ENCODE results near the gene GCG.

The GCG gene

DNA sequence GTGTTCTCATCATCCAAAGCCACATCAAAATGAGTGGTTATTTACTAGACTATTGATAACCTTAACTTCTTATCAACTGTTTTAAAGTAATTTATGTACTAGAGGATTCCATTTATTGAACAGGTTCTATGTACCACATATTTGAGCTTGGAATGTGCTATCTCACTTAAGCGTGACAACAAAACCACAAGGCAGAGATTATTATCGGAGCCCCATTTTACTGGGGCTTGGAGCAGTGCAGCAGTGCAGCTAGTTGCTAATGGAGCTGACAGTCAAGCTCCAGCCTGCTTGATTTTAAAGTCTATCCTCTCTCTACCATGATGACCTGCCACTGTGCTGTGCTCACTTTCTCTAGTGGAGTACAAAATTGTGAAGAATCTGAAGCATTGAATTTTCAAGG is 24.6 kb downstream of the GCG start:
- Histone ChIP-seq H3K4me3 (ENCODE audit: low read depth, low read length) (no peak overlapping the region), H3K9me3 (ENCODE audit: control insufficient read depth, insufficient read depth, low read depth, low read length) (no peaks in the 10 kb centered on the region), H3K4me1 (ENCODE audit: control insufficient read depth, insufficient read depth, low read length) (no peaks in the 10 kb centered on the region), H3K27ac (ENCODE audit: extremely low read depth, low read depth, low read length) (no peak overlapping the region), H3K36me3 (ENCODE audit: control insufficient read depth in 2 of 2, insufficient read depth in 1 of 2, low read length in 2 of 2) (no peaks in the 10 kb centered on the region)
- POLR2A ChIA-PET: no interaction called here
- TF ChIP-seq ZNF555 (tag by site-specific recombination; conservative IDR thresholded peaks at IDR 0.05): no peak
- CTCF ChIA-PET: interaction anchor here (0.6 to 5.1 kb wide), 6 partner anchors 10 to 579 kb away, joined by 3 to 34 read pairs (median 4); partner anchors contain the start of gene GCA

DNA sequence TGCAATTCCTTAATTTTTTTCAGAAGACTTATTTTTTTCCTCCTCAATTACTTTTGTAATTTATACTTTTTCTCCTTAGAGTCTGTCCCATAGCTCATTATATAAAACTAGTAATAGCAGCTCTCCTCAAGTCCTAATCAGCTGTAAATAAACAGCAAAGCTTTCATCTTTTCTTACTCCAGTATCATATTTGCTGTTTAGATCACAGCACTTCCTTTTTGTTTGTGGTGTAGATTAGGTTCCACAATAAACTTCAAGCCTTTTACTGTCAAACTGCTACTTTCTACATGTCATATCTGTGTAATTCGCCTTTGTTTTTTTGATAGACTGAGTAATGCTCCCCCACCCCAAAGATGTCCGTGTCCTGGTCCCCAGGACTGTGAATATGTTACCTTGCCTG is 25.5 kb downstream of the GCG start:
- no peaks in the 10 kb centered on the region for H3K9me3 ChIP-seq (ENCODE audit: control insufficient read depth, insufficient read depth, low read depth, low read length)
- H3K27ac ChIP-seq (ENCODE audit: extremely low read depth, low read depth, low read length): no peak overlapping the region
- no peak overlapping the region for H3K4me3 ChIP-seq (ENCODE audit: low read depth, low read length)
- ChIA-PET CTCF (interaction anchor here (0.5 to 5.1 kb wide), 7 partner anchors 10 to 539 kb away, joined by 3 to 34 read pairs (median 4); no protein-coding TSS in a partner anchor), POLR2A (no interaction called here)
- H3K36me3 ChIP-seq (ENCODE audit: control insufficient read depth in 2 of 2, insufficient read depth in 1 of 2, low read length in 2 of 2): no peaks in the 10 kb centered on the region
- TF ChIP-seq ZFP41 (tag by site-specific recombination; IDR thresholded peaks at IDR 0.05; ENCODE audit: borderline replicate concordance) (no peak), ZBTB21 (tag by site-specific recombination; IDR thresholded peaks at IDR 0.05) (no peak), SP3 (tag by site-specific recombination; IDR thresholded peaks at IDR 0.05) (no peak), OVOL3 (tag by site-specific recombination; IDR thresholded peaks at IDR 0.05) (no peak)
- TF ChIP-seq, protein P1, sequence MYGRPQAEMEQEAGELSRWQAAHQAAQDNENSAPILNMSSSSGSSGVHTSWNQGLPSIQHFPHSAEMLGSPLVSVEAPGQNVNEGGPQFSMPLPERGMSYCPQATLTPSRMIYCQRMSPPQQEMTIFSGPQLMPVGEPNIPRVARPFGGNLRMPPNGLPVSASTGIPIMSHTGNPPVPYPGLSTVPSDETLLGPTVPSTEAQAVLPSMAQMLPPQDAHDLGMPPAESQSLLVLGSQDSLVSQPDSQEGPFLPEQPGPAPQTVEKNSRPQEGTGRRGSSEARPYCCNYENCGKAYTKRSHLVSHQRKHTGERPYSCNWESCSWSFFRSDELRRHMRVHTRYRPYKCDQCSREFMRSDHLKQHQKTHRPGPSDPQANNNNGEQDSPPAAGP (tag by site-specific recombination; IDR thresholded peaks at IDR 0.05): no peak
- no peaks in the 10 kb centered on the region for H3K4me1 ChIP-seq (ENCODE audit: control insufficient read depth, insufficient read depth, low read length)

DNA sequence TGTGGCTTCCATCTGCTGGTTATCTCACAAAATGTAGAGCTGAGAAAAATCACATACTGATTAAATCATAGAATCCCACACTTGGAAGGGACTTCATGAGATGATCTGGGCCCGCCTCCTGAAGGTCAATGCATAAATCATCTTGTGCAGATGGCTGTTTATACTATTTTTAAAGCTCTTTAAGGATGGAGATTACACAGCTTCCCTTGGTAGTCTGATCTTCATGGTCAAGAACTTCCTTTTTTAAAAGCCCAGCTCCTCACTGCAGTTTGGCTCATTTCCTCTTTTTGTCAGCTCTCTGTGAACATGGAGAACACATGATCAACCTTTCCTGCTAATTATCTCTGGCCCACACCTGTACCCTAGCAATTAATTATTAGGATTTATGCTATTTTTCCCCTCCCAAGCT is 25.9 kb downstream of the GCG start:
- H3K9me3 ChIP-seq (ENCODE audit: control insufficient read depth, insufficient read depth, low read depth, low read length): no peaks in the 10 kb centered on the region
- H3K36me3 ChIP-seq (ENCODE audit: control insufficient read depth in 2 of 2, insufficient read depth in 1 of 2, low read length in 2 of 2): no peaks in the 10 kb centered on the region
- H3K4me1 ChIP-seq (ENCODE audit: control insufficient read depth, insufficient read depth, low read length): no peaks in the 10 kb centered on the region
- no peak overlapping the region for H3K4me3 ChIP-seq (ENCODE audit: low read depth, low read length)
- TF ChIP-seq ZNF221 (tag by site-specific recombination; IDR thresholded peaks at IDR 0.05; ENCODE audit: borderline replicate concordance): no peak
- no peak for TF ChIP-seq ZXDB (tag by site-specific recombination; IDR thresholded peaks at IDR 0.05)
- POLR2A ChIA-PET: no interaction called here
- no peak overlapping the region for H3K27ac ChIP-seq (ENCODE audit: extremely low read depth, low read depth, low read length)
- CTCF ChIA-PET: interaction anchor here (0.5 to 5.1 kb wide), 7 partner anchors 9 to 539 kb away, joined by 3 to 34 read pairs (median 4); no protein-coding TSS in a partner anchor

DNA sequence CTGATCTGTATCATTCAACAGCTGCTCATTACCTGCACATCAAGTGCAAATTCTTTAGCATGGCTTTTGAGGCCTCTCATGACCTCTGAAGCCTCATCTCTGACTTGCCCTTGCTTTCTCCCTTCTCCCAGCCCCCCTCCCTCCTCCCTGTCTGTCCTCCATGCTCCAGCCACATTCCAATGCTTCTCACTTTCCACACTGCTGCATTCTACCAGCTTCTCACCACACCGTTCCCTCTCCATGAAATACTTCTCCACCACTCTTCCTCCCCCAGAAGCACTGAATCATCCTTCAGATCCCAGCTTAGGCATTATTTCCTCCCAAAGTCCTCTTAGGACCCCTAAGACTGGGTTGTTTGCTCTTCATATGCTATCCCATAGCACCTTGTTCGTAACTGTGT is 26.9 kb downstream of the GCG start:
- H3K36me3 ChIP-seq (ENCODE audit: control insufficient read depth in 2 of 2, insufficient read depth in 1 of 2, low read length in 2 of 2): no peaks in the 10 kb centered on the region
- H3K4me1 ChIP-seq (ENCODE audit: control insufficient read depth, insufficient read depth, low read length): no peaks in the 10 kb centered on the region
- CTCF ChIA-PET: interaction anchor here (0.6 to 5.1 kb wide), 16 partner anchors 9 to 902 kb away, joined by 3 to 34 read pairs (median 4); no protein-coding TSS in a partner anchor
- H3K9me3 ChIP-seq (ENCODE audit: control insufficient read depth, insufficient read depth, low read depth, low read length): no peaks in the 10 kb centered on the region
- POLR2A ChIA-PET: no interaction called here
- no peak overlapping the region for H3K27ac ChIP-seq (ENCODE audit: extremely low read depth, low read depth, low read length)
- H3K4me3 ChIP-seq (ENCODE audit: low read depth, low read length): no peak overlapping the region
- no peak for TF ChIP-seq ZNF549 (tag by site-specific recombination; IDR thresholded peaks at IDR 0.05)
- TF ChIP-seq KLF9 (tag by site-specific recombination; IDR thresholded peaks at IDR 0.05; ENCODE audit: low read depth): no peak
- TF ChIP-seq, protein P2, sequence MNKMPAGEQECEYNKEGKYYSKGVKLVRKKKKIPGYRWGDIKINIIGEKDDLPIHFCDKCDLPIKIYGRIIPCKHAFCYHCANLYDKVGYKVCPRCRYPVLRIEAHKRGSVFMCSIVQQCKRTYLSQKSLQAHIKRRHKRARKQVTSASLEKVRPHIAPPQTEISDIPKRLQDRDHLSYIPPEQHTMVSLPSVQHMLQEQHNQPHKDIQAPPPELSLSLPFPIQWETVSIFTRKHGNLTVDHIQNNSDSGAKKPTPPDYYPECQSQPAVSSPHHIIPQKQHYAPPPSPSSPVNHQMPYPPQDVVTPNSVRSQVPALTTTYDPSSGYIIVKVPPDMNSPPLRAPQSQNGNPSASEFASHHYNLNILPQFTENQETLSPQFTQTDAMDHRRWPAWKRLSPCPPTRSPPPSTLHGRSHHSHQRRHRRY (tag by site-specific recombination; IDR thresholded peaks at IDR 0.05): no peak
- TF ChIP-seq ZNF544 (tag by site-specific recombination; IDR thresholded peaks at IDR 0.05): no peak
- TF ChIP-seq OVOL3 (tag by site-specific recombination; IDR thresholded peaks at IDR 0.05): no peak
- no peak for TF ChIP-seq ZBTB20 (tag by site-specific recombination; IDR thresholded peaks at IDR 0.05)
- TF ChIP-seq KLF7 (tag by site-specific recombination; IDR thresholded peaks at IDR 0.05; ENCODE audit: borderline replicate concordance): no peak
- TF ChIP-seq ZNF423 (tag by site-specific recombination; IDR thresholded peaks at IDR 0.05): no peak
- no peak for TF ChIP-seq ZNF211 (tag by site-specific recombination; IDR thresholded peaks at IDR 0.05; ENCODE audit: low read depth)
- no peak for TF ChIP-seq ZNF274 (IDR thresholded peaks at IDR 0.05; ENCODE audit: low read length)
- TF ChIP-seq ZNF274 (tag by site-specific recombination; IDR thresholded peaks at IDR 0.05; ENCODE audit: borderline replicate concordance): no peak
- TF ChIP-seq, protein P3, sequence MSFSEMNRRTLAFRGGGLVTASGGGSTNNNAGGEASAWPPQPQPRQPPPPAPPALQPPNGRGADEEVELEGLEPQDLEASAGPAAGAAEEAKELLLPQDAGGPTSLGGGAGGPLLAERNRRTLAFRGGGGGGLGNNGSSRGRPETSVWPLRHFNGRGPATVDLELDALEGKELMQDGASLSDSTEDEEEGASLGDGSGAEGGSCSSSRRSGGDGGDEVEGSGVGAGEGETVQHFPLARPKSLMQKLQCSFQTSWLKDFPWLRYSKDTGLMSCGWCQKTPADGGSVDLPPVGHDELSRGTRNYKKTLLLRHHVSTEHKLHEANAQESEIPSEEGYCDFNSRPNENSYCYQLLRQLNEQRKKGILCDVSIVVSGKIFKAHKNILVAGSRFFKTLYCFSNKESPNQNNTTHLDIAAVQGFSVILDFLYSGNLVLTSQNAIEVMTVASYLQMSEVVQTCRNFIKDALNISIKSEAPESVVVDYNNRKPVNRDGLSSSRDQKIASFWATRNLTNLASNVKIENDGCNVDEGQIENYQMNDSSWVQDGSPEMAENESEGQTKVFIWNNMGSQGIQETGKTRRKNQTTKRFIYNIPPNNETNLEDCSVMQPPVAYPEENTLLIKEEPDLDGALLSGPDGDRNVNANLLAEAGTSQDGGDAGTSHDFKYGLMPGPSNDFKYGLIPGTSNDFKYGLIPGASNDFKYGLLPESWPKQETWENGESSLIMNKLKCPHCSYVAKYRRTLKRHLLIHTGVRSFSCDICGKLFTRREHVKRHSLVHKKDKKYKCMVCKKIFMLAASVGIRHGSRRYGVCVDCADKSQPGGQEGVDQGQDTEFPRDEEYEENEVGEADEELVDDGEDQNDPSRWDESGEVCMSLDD (tag by site-specific recombination; IDR thresholded peaks at IDR 0.05): no peak
- TF ChIP-seq ZNF561 (tag by site-specific recombination; IDR thresholded peaks at IDR 0.05; ENCODE audit: borderline replicate concordance): no peak
- TF ChIP-seq, protein P4, sequence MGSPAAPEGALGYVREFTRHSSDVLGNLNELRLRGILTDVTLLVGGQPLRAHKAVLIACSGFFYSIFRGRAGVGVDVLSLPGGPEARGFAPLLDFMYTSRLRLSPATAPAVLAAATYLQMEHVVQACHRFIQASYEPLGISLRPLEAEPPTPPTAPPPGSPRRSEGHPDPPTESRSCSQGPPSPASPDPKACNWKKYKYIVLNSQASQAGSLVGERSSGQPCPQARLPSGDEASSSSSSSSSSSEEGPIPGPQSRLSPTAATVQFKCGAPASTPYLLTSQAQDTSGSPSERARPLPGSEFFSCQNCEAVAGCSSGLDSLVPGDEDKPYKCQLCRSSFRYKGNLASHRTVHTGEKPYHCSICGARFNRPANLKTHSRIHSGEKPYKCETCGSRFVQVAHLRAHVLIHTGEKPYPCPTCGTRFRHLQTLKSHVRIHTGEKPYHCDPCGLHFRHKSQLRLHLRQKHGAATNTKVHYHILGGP (tag by site-specific recombination; IDR thresholded peaks at IDR 0.05): no peak
